OCI-LY3 (cell line): ENCODE results near the gene MOV10.

Source experiments
- H2AFZ ChIP-seq: fragments of 200-600, 300-600 bp; shearing (Covaris generic); 2 replicates; pipeline ENCODE4 v1.6.0; 2014; ENCODE audit warnings: antibody characterized with exemption, low read depth, low read length
- H3K27ac ChIP-seq: fragments of 200-600, 300-600 bp; sonication (generic); 2 replicates; pipeline ENCODE4 v1.5.1; 2014; ENCODE audit warnings: mild to moderate bottlenecking, low read length, moderate library complexity, mixed read lengths
- H3K27me3 ChIP-seq: fragments of 200-600, 300-600 bp; sonication (generic); 2 replicates; pipeline ENCODE4 v1.6.1; 2014; ENCODE audit warnings: low read depth, low read length, mixed read lengths
- H3K36me3 ChIP-seq: fragments of 200-600, 300-600 bp; sonication (generic); replicated peaks from 2 replicates; pipeline ENCODE3; 2014; ENCODE audit warnings: low read depth, low read length, mixed read lengths
- H3K4me1 ChIP-seq: fragments of 300-600, 200-600 bp; sonication (generic); 2 replicates; pipeline ENCODE4 v1.6.1; 2014; ENCODE audit warnings: low read length, mixed read lengths
- H3K4me2 ChIP-seq: fragments of 200-600, 300-600 bp; sonication (generic); 2 replicates; pipeline ENCODE4 v1.6.1; 2014; ENCODE audit warnings: low read length, mixed read lengths
- H3K4me3 ChIP-seq: fragments of 300-600, 200-600 bp; sonication (generic); 2 replicates; pipeline ENCODE4 v1.5.1; 2014; ENCODE audit warnings: antibody characterized with exemption, mild to moderate bottlenecking, low read length, moderate library complexity
- H3K79me2 ChIP-seq: fragments of 300-600, 200-600 bp; shearing (Covaris generic); 2 replicates; pipeline ENCODE4 v1.6.1; 2014; ENCODE audit warnings: mild to moderate bottlenecking, low read length, mixed read lengths
- H3K9ac ChIP-seq: fragments of 300-600, 200-600 bp; shearing (Covaris generic); 2 replicates; pipeline ENCODE4 v1.6.0; 2014; ENCODE audit warnings: mild to moderate bottlenecking, low read length, moderate library complexity
- H3K9me3 ChIP-seq: fragments of 200-600, 300-600 bp; shearing (Covaris generic); 2 replicates; pipeline ENCODE4 v1.6.1; 2014; ENCODE audit warnings: low read length, mixed read lengths; ENCODE audit not compliant: insufficient read depth
- H4K20me1 ChIP-seq: fragments of 200-600, 300-600 bp; sonication (generic); 2 replicates; pipeline ENCODE4 v1.6.1; 2016; ENCODE audit warnings: low read length, mixed read lengths; ENCODE audit not compliant: insufficient read depth
- EZH2phosphoT487 ChIP-seq: fragments of 200-600 bp; shearing (Covaris generic); IDR thresholded peaks from 2 replicates; pipeline ENCODE4 v1.6.1; 2018; ENCODE audit warnings: antibody characterized with exemption, mixed run types, low read depth
- TF ChIP-seq, protein P1 (sequence below): fragments of 200-600, 300-600 bp; sonication (generic); IDR thresholded peaks from 2 replicates; pipeline ENCODE4 v1.5.1; 2014; ENCODE audit warnings: antibody characterized with exemption, low read length, low read depth

MOV10 gene

GRCh38 chr1:112704391-112704933 lies 30.0 kb downstream of the MOV10 start:
- H3K9ac ChIP-seq: peak overlapping the region; percentile 28; the same call in 1 of the 2 replicates
- no peaks in the 10 kb centered on the region for H3K27me3 ChIP-seq
- no peaks in the 10 kb centered on the region for H4K20me1 ChIP-seq
- no peak overlapping the region for H3K27ac ChIP-seq
- H2AFZ ChIP-seq: no peak overlapping the region
- no peaks in the 10 kb centered on the region for H3K36me3 ChIP-seq
- TF ChIP-seq, protein P1, sequence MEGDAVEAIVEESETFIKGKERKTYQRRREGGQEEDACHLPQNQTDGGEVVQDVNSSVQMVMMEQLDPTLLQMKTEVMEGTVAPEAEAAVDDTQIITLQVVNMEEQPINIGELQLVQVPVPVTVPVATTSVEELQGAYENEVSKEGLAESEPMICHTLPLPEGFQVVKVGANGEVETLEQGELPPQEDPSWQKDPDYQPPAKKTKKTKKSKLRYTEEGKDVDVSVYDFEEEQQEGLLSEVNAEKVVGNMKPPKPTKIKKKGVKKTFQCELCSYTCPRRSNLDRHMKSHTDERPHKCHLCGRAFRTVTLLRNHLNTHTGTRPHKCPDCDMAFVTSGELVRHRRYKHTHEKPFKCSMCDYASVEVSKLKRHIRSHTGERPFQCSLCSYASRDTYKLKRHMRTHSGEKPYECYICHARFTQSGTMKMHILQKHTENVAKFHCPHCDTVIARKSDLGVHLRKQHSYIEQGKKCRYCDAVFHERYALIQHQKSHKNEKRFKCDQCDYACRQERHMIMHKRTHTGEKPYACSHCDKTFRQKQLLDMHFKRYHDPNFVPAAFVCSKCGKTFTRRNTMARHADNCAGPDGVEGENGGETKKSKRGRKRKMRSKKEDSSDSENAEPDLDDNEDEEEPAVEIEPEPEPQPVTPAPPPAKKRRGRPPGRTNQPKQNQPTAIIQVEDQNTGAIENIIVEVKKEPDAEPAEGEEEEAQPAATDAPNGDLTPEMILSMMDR: no peak
- no peak for TF ChIP-seq EZH2phosphoT487
- H3K9me3 ChIP-seq: no peaks in the 10 kb centered on the region
- peak overlapping the region; percentile 73 for H3K4me3 ChIP-seq
- peaks cover 21% of the 10 kb centered on the region for H3K4me1 ChIP-seq
- H3K4me2 ChIP-seq: peak overlapping the region; percentile 75
- H3K79me2 ChIP-seq: no peaks in the 10 kb centered on the region

DNA sequence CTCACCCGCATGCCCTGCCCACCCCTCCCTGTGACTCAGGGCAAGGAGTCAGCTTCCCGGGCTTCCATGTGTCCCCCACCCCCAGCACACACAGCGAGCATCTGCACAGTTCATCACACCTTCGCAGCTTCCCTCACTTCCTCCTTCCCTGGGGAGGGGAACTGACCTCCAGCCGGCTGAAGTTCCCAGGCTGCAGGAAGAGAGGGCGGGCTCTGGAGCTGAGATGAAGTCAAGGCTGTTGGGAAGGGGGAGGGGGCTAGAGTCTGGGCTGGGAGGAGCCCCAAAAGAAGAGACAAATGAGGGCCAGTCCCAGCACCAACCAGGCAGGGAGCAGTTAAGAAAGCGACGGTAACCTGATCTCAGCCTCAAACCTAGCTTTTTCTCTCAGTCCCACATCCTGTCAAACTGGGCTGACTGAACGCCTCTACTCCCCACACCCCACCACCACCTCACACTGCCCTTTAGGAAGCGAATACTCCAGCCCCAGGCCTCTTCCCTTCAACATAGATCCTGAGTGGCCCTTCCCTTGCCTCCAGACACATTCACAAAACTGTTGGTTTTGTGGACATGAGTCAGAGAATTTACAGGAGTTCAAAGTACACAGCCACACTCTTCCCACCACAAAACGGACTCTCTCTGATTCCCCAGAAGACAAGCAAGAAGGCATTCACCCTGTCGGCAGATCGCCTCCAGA lies 30.6 kb downstream of the MOV10 start:
- H3K27me3 ChIP-seq: no peaks in the 10 kb centered on the region
- H3K9me3 ChIP-seq: no peaks in the 10 kb centered on the region
- H3K4me2 ChIP-seq: peak overlapping the region; percentile 75
- no peak for TF ChIP-seq EZH2phosphoT487
- TF ChIP-seq, protein P1: no peak
- no peaks in the 10 kb centered on the region for H3K79me2 ChIP-seq
- H3K27ac ChIP-seq: no peak overlapping the region
- no peaks in the 10 kb centered on the region for H4K20me1 ChIP-seq
- H3K4me3 ChIP-seq: peak overlapping the region; percentile 73
- peaks cover 21% of the 10 kb centered on the region for H3K4me1 ChIP-seq
- H3K36me3 ChIP-seq: no peaks in the 10 kb centered on the region
- no peak overlapping the region for H2AFZ ChIP-seq
- peak overlapping the region; percentile 28; the same call in 1 of the 2 replicates for H3K9ac ChIP-seq

GRCh38 chr1:112706505-112707220 lies 32.2 kb downstream of the MOV10 start, which contains the start of gene RHOC:
TSS of gene RHOC (minus strand) at chr1:112707127. CDS start at chr1:112703799, 3,328 bp downstream.
- H3K27me3 ChIP-seq: no peaks in the 10 kb centered on the region
- no peaks in the 10 kb centered on the region for H3K79me2 ChIP-seq
- peak within 1 kb of the TSS; percentile 61 for H3K9ac ChIP-seq
- H3K4me2 ChIP-seq: peak within 1 kb of the TSS; percentile 87
- H3K36me3 ChIP-seq: no peaks in the 10 kb centered on the region
- no peak within 1 kb of the TSS for H2AFZ ChIP-seq
- no peaks in the 10 kb centered on the region for H3K9me3 ChIP-seq
- no peaks in the 10 kb centered on the region for H4K20me1 ChIP-seq
- H3K4me1 ChIP-seq: peaks cover 21% of the 10 kb centered on the region
- H3K27ac ChIP-seq: no peak within 1 kb of the TSS
- peak within 1 kb of the TSS; percentile 89 for H3K4me3 ChIP-seq
- TF ChIP-seq, protein P1: no peak
- no peak for TF ChIP-seq EZH2phosphoT487
